Tibial nerve (tissue), 4 donors: Measurements from ENCODE around the gene SREBF2. TPM values are rescaled to one million over a fixed set of nuclear protein-coding genes. Genes with fewer than 3 reads are reported as not detected.
A peak's percentile ranks its signal among the peaks of the same experiment; 100 is the strongest.

ENCODE experiments used
- DNase-seq, 2 donors: peaks; one replicate each; pipeline ENCODE4 v3.0.0-alpha.2; 2019; ENCODE audit warnings: low spot score in 2 of 2
- H3K27ac ChIP-seq, 4 donors: fragments of 200-600 bp; sonication (generic) in 3 of 4; one replicate each; pipeline ENCODE4 v1.5.1; 2017 to 2019; ENCODE audit warnings: mild to moderate bottlenecking in 1 of 4
- H3K27me3 ChIP-seq, 2 donors: fragments of 200-600 bp; sonication (generic) in 1 of 2; one replicate each; pipeline versions ENCODE4 v1.5.1 to v1.6.0; 2017 to 2019
- H3K36me3 ChIP-seq, 3 donors: fragments of 200-600 bp; sonication (generic); one replicate each; pipeline ENCODE4 v1.5.1; 2018 to 2019
- H3K4me1 ChIP-seq, 4 donors: fragments of 200-600 bp; sonication (generic) in 3 of 4; one replicate each; pipeline ENCODE4 v1.5.1; 2017 to 2019
- H3K4me3 ChIP-seq, 4 donors: fragments of 200-600 bp; sonication (generic) in 3 of 4; one replicate each; pipeline ENCODE4 v1.5.1; 2017 to 2019; ENCODE audit warnings: mild to moderate bottlenecking in 1 of 4, moderate library complexity in 1 of 4
- H3K9me3 ChIP-seq, 4 donors: fragments of 200-600 bp; sonication (generic) in 3 of 4; one replicate each; pipeline ENCODE4 v1.5.1; 2017 to 2019
- EP300 ChIP-seq, 2 donors: sonication (generic); formaldehyde crosslinking; IDR thresholded peaks; one replicate each; pipeline ENCODE4 v1.6.1; 2017; ENCODE audit warnings: antibody characterized with exemption in 2 of 2, mild to moderate bottlenecking in 1 of 2
- POLR2A ChIP-seq, 2 donors: fragments of 450-650 bp; IDR thresholded peaks; one replicate each; pipeline ENCODE4 v1.6.1; 2017; ENCODE audit warnings: antibody characterized with exemption in 2 of 2, mild to moderate bottlenecking in 2 of 2, moderate library complexity in 2 of 2
- WGBS, 2 donors: methylation state at CpG; one replicate each; pipeline ENCODE4 v1.1.5; 2018; 5-methylcytosine and 5-hydroxymethylcytosine counted together
- total RNA-seq, 4 donors: library from RNA; depleted of rRNA; stranded (reverse); fragments of >200 nt; gene quantifications; one replicate each; pipeline ENCODE4 v1.1.0, GENCODE V29; 2016
- TF ChIP-seq, protein P1 (sequence below), 5 experiments: fragments of 200-600 bp in 3 of 5; fragments of 450-650 bp in 2 of 5; sonication (generic) in 3 of 5; IDR thresholded peaks; one replicate each; pipeline ENCODE4 v1.5.1; 2016 to 2019; ENCODE audit warnings: antibody characterized with exemption in 5 of 5, mild to moderate bottlenecking in 3 of 5, moderate library complexity in 2 of 5

The SREBF2 gene
- total RNA-seq, 4 donors from 2014 or later: 73.5 to 157 (median 129) TPM

DNA sequence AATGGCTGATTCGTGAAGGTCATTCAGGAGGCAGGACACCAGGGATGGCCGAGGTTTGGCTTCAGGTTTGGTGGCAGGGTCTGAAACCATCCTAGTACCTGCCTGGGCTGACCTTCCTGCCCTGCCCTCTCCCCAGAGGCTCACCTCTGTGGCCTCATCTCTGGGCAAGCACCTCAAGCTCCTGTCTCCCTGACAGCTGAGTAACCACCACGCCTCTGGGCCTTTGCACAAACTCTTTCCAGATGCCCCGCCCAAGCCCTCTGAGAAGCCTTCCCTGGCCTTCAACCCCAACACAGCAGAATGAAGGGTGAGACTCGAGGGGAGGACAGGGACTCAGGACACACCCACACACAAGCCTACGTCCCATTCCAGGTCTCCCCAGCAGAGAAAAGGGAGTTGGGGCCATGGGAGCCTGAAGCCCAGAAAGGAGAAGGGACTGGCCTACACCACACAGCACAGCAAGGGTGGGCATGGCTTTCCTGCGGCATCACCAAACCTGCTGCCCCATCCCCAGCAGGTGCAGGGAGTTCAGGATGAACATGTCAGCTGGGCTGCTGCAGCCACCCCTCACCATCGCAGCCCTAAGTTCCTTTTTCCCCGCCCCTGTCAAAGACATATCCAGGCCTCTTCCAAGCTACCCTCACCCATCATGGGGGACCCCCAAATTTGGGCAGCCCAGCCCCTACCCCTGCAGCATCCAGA, 79.6 kb downstream of the SREBF2 start:
- H3K36me3 ChIP-seq: peaks cover 0 to 8% (median 0%) of the 10 kb centered on the region in 3 donors
- H3K27me3 ChIP-seq: peaks cover 6 to 71% of the 10 kb centered on the region in 2 donors
- H3K27ac ChIP-seq: no peak overlapping the region

DNA sequence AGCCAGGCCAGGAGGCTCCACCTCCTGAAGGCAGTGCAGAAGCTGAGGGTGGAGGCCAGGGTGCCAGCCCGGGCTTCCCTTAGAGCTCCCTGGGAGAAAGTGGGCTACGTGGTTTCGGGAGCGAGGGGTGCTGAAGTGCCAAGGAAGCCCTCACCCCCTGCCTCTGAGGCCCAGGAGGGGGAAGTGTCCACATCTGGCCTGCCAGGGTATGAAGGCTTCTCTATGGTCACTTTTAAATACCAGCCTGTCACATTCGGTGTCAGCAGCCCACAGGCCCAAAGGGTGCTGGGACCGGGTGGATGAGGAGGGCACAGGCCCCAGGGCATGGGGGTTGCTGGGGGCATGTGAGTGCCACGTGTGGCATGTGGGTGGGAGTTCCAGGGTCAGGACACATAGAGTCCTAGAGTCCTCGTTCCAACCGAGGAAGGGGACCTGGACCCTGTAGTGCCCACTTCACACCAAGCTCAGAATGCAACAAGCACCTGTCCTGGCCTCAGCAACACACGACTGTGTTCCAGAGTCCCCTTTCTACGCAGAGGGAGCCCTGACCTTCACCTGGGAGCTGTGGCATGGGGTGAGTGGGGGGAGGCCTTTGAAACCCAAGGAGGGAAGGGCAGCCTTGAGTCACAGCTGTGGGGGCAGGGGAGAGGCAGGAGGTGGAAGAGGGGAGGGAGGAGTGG, 80.3 kb downstream of the SREBF2 start:
- no peak overlapping the region for H3K27ac ChIP-seq
- WGBS, 2 donors: 69 to 77% methylated on average over 8 to 11 of the region's 11 CpGs
- H3K9me3 ChIP-seq: no peaks in the 10 kb centered on the region
- peaks cover 0 to 1% (median 0%) of the 10 kb centered on the region in 3 donors for H3K36me3 ChIP-seq
- peaks cover 0 to 55% (median 19%) of the 10 kb centered on the region in 4 donors for H3K4me1 ChIP-seq
- TF ChIP-seq POLR2A (IDR thresholded peaks at IDR 0.05) (no peak), EP300 (IDR thresholded peaks at IDR 0.05) (no peak)
- TF ChIP-seq, protein P1, sequence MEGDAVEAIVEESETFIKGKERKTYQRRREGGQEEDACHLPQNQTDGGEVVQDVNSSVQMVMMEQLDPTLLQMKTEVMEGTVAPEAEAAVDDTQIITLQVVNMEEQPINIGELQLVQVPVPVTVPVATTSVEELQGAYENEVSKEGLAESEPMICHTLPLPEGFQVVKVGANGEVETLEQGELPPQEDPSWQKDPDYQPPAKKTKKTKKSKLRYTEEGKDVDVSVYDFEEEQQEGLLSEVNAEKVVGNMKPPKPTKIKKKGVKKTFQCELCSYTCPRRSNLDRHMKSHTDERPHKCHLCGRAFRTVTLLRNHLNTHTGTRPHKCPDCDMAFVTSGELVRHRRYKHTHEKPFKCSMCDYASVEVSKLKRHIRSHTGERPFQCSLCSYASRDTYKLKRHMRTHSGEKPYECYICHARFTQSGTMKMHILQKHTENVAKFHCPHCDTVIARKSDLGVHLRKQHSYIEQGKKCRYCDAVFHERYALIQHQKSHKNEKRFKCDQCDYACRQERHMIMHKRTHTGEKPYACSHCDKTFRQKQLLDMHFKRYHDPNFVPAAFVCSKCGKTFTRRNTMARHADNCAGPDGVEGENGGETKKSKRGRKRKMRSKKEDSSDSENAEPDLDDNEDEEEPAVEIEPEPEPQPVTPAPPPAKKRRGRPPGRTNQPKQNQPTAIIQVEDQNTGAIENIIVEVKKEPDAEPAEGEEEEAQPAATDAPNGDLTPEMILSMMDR (IDR thresholded peaks at IDR 0.05): no peak
- peaks cover 6 to 78% of the 10 kb centered on the region in 2 donors for H3K27me3 ChIP-seq
- DNase-seq: no peak
- H3K4me3 ChIP-seq: no peak overlapping the region

More for the DNA sequence above, 79.6 kb downstream of the SREBF2 start:
- Histone ChIP-seq H3K4me1 (peaks cover 0 to 55% (median 19%) of the 10 kb centered on the region in 4 donors), H3K9me3 (no peaks in the 10 kb centered on the region), H3K4me3 (no peak overlapping the region)
- no peak for DNase-seq
- no peak for TF ChIP-seq EP300 (IDR thresholded peaks at IDR 0.05)
- no peak for TF ChIP-seq POLR2A (IDR thresholded peaks at IDR 0.05)
- TF ChIP-seq, protein P1 (IDR thresholded peaks at IDR 0.05): no peak
- WGBS, 2 donors: 78 to 81% methylated on average over 5 to 9 of the region's 9 CpGs

DNA sequence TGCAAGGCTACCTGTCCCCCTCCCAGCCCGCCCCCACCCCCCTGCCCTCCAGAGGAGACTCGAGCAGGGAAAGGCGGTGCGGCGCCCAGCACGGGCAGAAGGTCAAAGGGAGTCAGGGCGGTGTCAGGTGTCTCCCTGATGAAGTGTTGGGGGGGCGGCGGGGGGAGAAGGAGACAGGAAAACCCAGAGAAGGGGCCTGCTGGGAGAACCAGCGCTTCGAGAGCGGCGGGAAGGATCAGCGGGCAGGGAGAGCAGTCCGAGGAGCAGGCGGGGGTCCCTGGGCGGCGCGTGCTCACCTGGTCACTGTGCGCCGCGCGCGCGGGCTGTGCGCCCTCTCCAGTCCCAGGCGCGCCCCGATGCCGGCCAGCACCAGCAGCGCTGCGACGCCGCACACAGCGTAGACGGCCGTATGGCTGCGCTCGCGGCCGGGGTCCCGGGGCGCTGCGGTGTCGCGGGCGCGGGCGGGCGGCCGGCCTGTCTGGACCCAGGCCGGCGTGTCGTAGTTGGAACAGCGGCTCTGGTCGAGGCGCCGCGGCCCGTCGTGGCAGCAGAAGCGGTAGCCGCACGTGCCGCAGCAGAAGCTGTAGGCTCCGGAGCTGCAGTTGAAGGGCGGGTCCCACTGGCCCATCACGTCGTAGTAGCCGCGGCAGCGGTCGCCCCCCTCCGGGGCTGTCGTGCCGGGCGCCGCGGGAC, 81.1 kb downstream of the SREBF2 start:
- Histone ChIP-seq H3K4me3 (peak overlapping the region in 1 of 4 donors; percentile 51), H3K36me3 (no peaks in the 10 kb centered on the region), H3K27ac (no peak overlapping the region), H3K27me3 (peaks cover 6 to 85% of the 10 kb centered on the region in 2 donors), H3K4me1 (peaks cover 0 to 55% (median 20%) of the 10 kb centered on the region in 4 donors), H3K9me3 (no peaks in the 10 kb centered on the region)
- WGBS, 2 donors: 6 to 9% methylated on average over 17 to 58 of the region's 79 CpGs
- TF ChIP-seq POLR2A (IDR thresholded peaks at IDR 0.05) (no peak), EP300 (IDR thresholded peaks at IDR 0.05) (no peak)
- TF ChIP-seq, protein P1 (IDR thresholded peaks at IDR 0.05): no peak
- DNase-seq: no peak

DNA sequence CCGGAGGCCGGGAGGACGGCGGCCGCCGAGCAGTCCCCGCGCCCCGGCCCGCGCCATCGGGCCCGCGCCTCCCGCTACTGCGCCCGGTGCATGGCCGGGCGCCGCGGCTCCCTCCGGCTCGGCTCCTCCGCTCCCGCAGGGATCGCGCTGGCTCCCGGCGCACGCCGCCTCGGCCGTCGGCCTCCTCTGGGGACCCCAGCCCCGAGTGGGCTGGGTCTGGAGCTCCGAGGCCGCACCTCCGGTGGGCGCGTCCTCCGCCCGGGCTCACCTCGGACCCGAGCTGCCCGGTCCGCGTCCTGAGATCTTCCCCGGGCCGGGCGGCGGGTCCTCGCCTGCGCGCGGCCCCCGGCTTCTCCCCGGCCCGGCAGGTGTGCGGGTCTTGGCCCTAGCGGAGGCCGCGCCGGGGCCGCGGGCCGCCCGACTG, 81.7 kb downstream of the SREBF2 start:
- TF ChIP-seq, protein P1 (IDR thresholded peaks at IDR 0.05): no peak
- TF ChIP-seq EP300 (IDR thresholded peaks at IDR 0.05) (no peak), POLR2A (IDR thresholded peaks at IDR 0.05) (no peak)
- H3K27me3 ChIP-seq: peaks cover 8 to 85% of the 10 kb centered on the region in 2 donors
- H3K4me3 ChIP-seq: peak overlapping the region in 3 of 4 donors; percentile 9 to 51 (median 31)
- no peaks in the 10 kb centered on the region for H3K9me3 ChIP-seq
- H3K36me3 ChIP-seq: no peaks in the 10 kb centered on the region
- no peak for DNase-seq
- WGBS, 2 donors: 2% methylated on average over 38 of the region's 67 CpGs; no CpG with 5 or more reads in 1 of the 2 donors
- peaks cover 0 to 55% (median 25%) of the 10 kb centered on the region in 4 donors for H3K4me1 ChIP-seq
- H3K27ac ChIP-seq: no peak overlapping the region
